ENCODE results near the gene GLIS1.
A peak's percentile ranks its signal among the peaks of the same experiment; 100 is the strongest.

GLIS1 gene

GRCh38 chr1:53728702-53729455, 10.1 kb downstream of the GLIS1 start:
- H3K27ac ChIP-seq: no peak overlapping the region
- no peak overlapping the region for H3K4me3 ChIP-seq
- no peak for TF ChIP-seq CTCF (IDR thresholded peaks at IDR 0.05)
- no peak for DNase-seq (ENCODE audit: low spot score)

GRCh38 chr1:53728196-53728595, 10.8 kb downstream of the GLIS1 start:
- Histone ChIP-seq H3K27ac (no peak overlapping the region), H3K4me3 (no peak overlapping the region)
- no peak for TF ChIP-seq CTCF (IDR thresholded peaks at IDR 0.05)
- DNase-seq (ENCODE audit: low spot score): no peak

DNA sequence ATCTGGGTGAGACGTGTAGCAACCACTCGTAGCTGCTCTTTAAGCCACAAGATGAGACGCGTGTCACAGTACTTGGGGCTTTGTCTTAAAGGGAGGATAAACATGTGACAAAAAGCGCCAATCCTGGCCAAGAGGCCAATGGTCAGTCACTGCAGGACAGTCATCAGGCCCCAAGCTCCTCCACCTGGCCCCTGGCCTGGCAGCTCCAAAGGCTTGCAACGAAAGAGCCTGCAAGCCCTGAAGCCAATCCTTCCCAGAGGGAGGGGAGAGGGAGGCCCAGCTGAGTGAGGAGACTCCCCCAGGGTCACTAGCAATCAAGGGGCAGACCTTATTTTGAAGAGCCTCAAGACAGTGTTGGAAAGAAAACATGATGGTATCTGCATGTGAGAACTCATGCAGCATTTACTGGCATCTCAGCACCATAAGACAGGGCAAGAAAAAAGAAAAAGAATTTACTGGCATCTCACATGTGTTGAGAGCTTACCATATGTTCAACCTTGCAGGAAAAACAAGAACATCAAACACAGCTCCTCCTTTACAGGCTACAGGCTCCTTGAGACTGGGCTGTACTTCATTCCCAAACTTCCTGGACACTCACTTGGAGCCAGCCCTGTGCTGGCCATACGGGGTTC, 11.4 kb downstream of the GLIS1 start:
- no peak for TF ChIP-seq CTCF (IDR thresholded peaks at IDR 0.05)
- Histone ChIP-seq H3K27ac (no peak overlapping the region), H3K4me3 (no peak overlapping the region)
- peak; percentile 62 for DNase-seq (ENCODE audit: low spot score)

- no peak for TF ChIP-seq CTCF (IDR thresholded peaks at IDR 0.05)
- Histone ChIP-seq H3K27ac (no peak overlapping the region), H3K4me3 (no peak overlapping the region)
- no peak for DNase-seq (ENCODE audit: low spot score)
These were observed 12.9 kb downstream of the GLIS1 start for GRCh38 chr1:53726009-53726600.

DNA sequence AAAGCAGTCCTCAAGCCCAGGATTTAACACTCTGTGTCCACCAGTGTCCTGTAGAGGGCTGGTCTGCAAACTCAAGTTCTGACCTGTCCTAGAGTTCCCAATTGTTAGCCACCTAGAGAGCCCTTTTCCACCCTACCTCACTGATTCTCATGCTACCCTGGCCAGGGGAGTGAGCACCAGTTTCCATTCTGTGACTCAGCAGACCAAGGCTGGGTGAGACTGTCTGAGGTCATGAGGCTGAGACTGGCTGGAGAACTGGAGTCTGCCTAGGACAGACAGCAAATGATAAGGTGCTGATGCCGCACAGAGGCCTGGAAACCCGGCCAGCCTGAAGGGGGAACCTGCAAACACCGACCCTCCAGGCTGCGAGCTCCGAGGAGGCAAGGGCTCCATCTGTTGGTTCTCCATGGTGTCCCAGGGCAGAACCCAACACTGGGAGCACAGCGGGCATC, 13.7 kb downstream of the GLIS1 start:
- peak; percentile 59 for DNase-seq (ENCODE audit: low spot score)
- no peak overlapping the region for H3K4me3 ChIP-seq

DNA sequence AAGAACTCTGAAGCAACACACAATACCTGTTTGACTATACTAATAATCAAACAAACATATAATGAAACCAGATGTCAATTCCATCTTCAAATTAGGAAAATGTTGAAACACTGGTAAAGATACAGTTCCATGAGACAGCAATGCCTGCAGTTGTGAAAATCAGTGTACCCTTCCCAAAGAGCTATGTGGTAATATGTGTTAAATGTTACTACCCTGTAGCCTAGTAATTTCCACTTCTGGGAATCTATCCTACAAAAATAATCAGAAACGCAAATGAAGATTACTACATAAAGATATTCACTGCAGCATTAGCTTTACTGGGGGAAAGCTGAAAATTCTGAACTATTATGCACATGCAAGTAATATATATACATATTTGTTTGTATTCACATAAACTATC, 16.9 kb downstream of the GLIS1 start:
- DNase-seq (ENCODE audit: low spot score): no peak
- no peak overlapping the region for H3K4me3 ChIP-seq
- H3K27ac ChIP-seq: no peak overlapping the region
- no peak for TF ChIP-seq CTCF (IDR thresholded peaks at IDR 0.05)

More for the DNA sequence above, 13.7 kb downstream of the GLIS1 start:
- TF ChIP-seq CTCF (IDR thresholded peaks at IDR 0.05): no peak
- no peak overlapping the region for H3K27ac ChIP-seq

Data from coronary artery (tissue), 2 donors.